Head of caudate nucleus (tissue), 42 donors: Measurements from ENCODE around the gene CD99L2.
A peak's percentile ranks its signal among the peaks of the same experiment; 100 is the strongest.

Experiments
- DNase-seq, 42 donors: peaks; one replicate each; pipeline versions ENCODE4 v3.0.0 to v3.0.0-alpha.2; 2020 to 2021; ENCODE audit warnings: mixed read lengths in 7 of 42
- intact Hi-C: fragments of 100-400 bp; cut with DNase I; formaldehyde crosslinking; loops from one replicate; pipeline ENCODE4 v1.15.0; 2022

The CD99L2 gene

DNA sequence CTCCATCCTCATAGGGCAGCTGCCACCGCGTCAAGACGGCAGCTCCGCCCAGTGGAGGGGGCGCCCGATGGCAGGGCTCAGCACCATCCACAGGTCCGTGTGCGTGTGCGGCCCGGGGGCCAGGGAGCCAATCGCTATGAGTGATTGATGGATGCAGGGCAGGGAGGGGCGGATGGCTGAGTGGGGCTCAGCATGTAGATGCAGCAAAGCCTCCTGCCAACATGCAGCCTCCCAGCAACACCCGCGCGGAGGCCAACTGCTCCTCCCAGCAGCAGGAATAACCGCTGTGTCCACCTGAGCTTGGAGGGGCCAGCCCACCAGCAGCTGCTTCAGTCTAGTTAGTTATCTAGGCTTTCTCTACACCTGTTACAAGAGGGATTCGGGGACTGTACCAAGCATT, 127.8 kb downstream of the CD99L2 start:
- DNase-seq = no peak
- intact Hi-C loops = loop anchor here (10.0 kb wide), 1 partner anchor 134 kb away; no protein-coding TSS in a partner anchor

GRCh38 chrX:150769408-150769807, 129.1 kb downstream of the CD99L2 start:
- intact Hi-C loops = loop anchor here (10.0 kb wide), 1 partner anchor 235 kb away; no protein-coding TSS in a partner anchor

DNA sequence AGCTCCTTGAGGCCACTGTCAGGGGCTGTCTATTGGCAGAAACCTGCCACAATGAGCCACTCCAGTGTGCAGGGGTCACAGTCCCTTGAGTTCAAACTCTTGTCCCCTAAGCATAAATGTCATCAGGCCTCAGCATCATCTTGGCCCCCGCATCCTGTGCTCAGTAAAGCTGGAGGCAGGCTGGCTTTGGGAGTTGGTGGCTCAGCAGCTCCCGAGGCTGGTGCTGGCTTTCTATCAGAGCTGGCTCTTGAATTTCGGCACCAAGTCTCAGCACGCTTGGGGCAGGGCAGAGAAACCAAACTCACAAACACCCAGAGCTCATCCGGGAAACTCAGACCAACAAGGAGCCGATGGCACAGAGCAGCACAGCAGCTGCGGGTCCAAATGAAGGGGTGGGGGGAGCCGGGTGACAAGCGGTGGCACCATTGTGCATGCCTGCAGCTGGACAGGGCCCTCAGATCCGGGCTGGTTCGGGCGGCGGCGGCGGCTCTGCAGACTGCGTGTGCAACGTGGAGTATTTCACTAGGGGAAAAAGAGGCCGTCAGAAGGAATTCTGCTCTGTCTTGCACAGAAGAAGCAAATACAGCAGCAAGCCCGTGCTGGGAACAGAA, 129.8 kb downstream of the CD99L2 start:
- peak in 37 of 42 donors; percentile 34 to 75 (median 65) for DNase-seq

More at GRCh38 chrX:150769408-150769807, 129.1 kb downstream of the CD99L2 start:
- DNase-seq = no peak

GRCh38 chrX:150768132-150768485, 130.4 kb downstream of the CD99L2 start:
- no peak for DNase-seq
- intact Hi-C loops = loop anchor here (10.0 kb wide), 1 partner anchor 237 kb away; no protein-coding TSS in a partner anchor

More for the DNA sequence above, 129.8 kb downstream of the CD99L2 start:
- intact Hi-C loops = loop anchor here (10.0 kb wide), 1 partner anchor 236 kb away; no protein-coding TSS in a partner anchor

- intact Hi-C loops = loop anchor here (10.0 kb wide), 1 partner anchor 237 kb away; no protein-coding TSS in a partner anchor
- no peak for DNase-seq
Observed at GRCh38 chrX:150767475-150768131, 130.9 kb downstream of the CD99L2 start.

DNA sequence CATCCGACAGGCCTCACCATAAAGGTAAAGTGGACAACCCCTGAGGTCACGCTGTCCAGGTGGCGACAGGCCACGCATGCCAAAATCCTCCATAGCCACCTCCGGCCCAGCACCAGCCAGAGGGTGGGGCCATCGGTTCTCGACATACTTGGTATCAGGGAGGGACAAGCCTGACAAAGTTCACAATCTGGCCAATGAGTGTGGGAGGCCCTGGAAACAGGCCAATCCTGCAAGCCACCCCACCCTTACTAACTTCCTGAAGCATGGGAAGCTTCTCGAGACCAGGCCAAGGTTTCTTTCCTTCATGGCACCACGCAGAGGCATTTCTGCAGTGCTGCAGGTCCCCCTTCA, 131.4 kb downstream of the CD99L2 start:
- intact Hi-C loops = loop anchor here (10.0 kb wide), 1 partner anchor 238 kb away; no protein-coding TSS in a partner anchor
- no peak for DNase-seq

DNA sequence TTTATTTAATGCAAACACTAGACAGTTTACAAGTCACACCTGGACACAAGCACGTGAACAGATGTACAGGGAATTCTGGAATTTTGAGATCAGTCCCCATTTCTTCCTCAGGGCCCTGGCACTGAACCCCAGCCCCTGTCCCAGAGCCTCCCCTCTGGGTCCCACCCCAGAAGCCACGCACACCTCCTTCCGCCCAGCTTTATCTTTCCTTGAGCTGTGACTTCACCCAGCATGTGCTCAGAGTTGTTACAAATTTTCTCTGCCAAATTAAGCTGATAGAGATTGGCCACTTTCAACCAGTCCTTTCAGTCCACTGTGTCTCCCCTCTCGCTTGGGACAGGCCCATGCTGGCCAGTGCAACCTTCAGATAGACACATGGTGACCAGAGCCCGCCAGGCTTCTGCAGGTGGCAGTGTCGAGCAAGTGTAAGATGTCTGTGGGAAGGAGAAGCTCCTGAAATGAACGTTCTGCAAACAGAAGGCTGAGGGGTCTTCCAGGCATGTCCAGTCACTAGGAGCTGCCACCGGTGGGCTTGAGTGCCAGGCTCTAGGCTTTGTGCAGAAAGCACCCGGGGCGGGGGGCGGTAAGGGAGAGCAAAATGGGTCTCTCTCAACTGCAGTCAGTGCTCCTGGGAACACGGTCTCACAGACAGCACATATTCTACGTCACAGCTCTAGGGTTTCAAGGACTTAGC, 132.0 kb downstream of the CD99L2 start:
- no peak for DNase-seq
- intact Hi-C loops = loop anchor here (10.0 kb wide), 1 partner anchor 238 kb away; no protein-coding TSS in a partner anchor

DNA sequence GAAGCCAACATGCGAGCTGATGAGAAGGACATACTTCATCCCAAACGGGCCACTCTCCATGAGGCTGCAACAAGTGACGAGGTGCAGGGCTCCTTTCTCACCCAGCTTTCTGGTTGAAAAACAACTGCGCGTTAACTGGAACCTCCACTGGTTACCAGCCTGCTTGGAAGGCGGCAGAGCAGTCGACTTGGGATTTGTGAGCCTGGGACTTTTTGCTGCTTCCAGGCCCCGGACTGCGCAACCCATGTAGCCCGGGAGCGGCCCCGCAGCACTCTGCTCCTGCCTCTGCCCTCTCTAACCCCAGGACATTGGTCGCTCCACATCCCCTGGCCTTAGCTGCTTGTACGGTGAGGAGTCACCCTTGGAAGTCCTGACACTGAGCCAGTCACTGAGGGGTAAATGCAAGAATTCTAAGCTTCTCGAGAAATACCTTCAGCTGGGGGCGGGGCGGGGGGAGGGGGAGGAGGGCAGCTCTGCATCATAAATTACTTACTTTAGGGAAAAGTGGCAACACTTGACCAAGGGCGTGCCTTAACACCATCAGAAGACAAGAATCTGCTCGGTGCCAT, 132.6 kb downstream of the CD99L2 start:
- intact Hi-C loops = loop anchor here (10.0 kb wide), 1 partner anchor 239 kb away; no protein-coding TSS in a partner anchor
- no peak for DNase-seq

DNA sequence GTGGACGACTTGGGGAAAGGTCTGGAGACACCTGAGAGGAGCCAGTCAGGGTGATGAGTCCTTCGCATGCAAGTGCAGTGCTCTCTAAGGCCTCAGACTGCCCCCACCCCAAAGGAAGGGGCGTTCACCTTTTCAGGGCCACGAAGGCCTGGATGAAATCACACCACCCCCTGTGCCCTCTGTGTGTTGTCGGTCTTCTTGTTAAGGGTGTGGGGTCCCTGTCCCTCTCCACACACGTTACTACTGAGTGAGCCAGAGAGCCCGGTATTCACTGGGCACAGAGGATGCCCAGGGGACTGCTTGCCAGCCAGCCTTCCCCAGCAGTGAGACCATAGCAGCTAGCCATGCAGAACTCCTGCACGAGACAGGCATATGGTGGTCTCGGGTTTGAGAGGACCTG, 133.2 kb downstream of the CD99L2 start:
- DNase-seq = no peak
- intact Hi-C loops = loop anchor here (10.0 kb wide), 1 partner anchor 240 kb away; no protein-coding TSS in a partner anchor

DNA sequence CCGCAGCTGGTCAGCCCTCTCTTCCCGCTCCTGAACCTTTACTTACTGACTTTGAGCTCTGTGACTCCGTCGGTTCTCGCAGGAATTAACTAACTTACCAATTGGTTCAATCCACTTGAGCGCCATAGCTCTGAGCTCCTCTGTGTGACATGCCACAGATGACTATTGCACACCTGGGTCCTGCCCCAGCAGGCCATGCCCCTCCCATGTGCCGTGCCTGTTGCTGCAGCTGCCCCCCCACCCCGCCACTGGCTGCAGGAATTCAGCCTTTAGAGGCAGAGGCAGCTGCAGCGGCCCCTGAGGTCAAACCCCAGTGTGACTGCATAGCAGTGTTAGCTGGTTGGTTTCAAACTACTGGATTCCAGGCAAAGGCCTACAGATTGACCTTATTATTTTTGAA, 134.7 kb downstream of the CD99L2 start:
- intact Hi-C loops = loop anchor here (10.0 kb wide), 1 partner anchor 241 kb away; no protein-coding TSS in a partner anchor
- no peak for DNase-seq

DNA sequence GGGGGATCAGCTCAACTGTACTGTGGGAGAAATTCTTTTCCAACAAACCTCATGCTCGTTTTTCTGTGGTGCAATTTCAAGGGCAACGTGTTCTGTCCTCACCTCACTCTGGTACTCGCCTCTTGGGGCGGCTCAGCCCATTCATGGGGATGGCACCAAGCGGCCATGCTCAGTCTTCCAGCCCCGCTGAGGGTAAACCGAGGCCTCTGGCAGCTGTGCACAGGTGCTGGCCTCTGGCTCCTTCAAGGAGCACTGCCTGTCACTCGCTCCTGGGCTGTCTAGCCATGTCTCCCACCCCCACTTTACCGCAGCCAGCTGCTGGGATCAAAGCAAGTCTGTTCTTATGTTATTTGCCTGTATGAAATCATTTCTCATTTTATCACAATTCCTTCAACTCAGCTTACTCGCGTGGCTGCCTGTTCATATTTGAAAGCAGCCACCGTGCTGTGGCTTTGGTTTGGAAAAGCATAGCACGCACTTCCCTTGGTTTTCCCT, 135.1 kb downstream of the CD99L2 start:
- no peak for DNase-seq
- intact Hi-C loops = loop anchor here (10.0 kb wide), 1 partner anchor 241 kb away; no protein-coding TSS in a partner anchor

GRCh38 chrX:150762258-150763165, 136.0 kb downstream of the CD99L2 start:
- intact Hi-C loops = loop anchor here (10.0 kb wide), 1 partner anchor 242 kb away; no protein-coding TSS in a partner anchor
- peak in 3 of 42 donors; percentile 20 to 48 (median 39) for DNase-seq

DNA sequence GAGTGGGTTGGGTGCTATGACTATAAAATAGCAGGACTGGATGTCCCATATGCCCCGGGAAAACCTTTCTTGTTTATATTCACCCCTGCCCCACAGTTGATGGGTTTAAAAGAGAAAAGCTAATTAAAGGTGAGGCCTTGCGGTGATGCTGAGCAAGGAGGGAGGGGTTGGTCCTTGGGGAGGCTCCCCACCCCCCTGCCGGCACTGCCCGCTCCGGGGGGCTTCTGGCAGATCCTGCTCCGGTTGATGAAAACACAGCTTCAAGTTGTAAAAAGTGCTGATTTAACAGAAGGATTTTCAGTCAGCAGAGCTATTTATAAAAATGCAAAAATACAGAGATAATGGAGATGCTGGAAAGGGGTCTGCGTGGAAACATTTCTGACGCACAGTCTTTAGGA, 136.7 kb downstream of the CD99L2 start:
- DNase-seq = no peak
- intact Hi-C loops = loop anchor here (10.0 kb wide), 1 partner anchor 243 kb away; no protein-coding TSS in a partner anchor

DNA sequence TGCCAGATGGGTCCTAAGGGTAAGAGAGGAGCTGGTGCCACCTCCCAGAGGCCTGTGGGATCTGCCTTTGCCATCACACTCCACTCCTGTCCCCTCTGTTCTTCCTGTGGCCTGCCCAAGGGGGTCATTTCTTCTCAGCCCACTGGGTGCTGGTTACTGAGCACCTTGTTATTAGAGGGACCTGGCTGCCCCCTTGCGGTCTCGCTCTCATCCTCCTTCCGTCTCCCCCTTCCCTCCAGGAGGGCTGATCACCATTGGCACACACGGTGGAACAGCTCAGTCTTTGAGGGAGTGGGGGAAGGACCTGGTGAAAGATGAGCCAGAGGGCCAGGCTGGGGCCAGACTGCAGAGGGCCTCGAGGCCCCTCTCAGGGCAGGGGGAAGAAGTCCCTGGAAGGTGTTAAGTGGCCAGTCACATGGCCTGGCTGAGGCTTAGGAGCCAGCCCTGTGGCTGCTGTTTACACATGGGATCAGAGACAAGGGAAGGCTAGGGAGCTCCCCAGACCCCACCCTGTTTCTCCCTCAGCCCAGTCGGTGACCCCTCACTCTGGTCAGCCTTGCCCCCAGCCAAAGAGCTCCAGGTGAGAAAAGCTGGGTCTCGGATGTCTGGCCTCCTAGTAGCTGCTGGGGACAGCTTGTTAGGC, 137.2 kb downstream of the CD99L2 start:
- no peak for DNase-seq
- intact Hi-C loops = loop anchor here (10.0 kb wide), 1 partner anchor 244 kb away; no protein-coding TSS in a partner anchor

GRCh38 chrX:150759568-150760416, 138.7 kb downstream of the CD99L2 start:
- no peak for DNase-seq
- intact Hi-C loops = loop anchor here (10.0 kb wide), 1 partner anchor 245 kb away; no protein-coding TSS in a partner anchor

GRCh38 chrX:150757371-150757770, 141.1 kb downstream of the CD99L2 start:
- DNase-seq = no peak
- intact Hi-C loops = no loop called here
